NCI-H748 treated with DMSO at 0.1 percent for 48 hours (cell line): ENCODE results near the gene ZNF385A.

Experiments
- DNase-seq: peaks from one replicate; lab custom pipeline; 2025; lab: John Stamatoyannopoulos, UW

The ZNF385A gene

GRCh38 chr12:54415221-54415929 lies 30.8 kb upstream of the ZNF385A start:
- DNase-seq: no peak

GRCh38 chr12:54413284-54414190 lies 29.0 kb upstream of the ZNF385A start:
- DNase-seq: no peak

GRCh38 chr12:54412786-54413185 lies 28.3 kb upstream of the ZNF385A start:
- DNase-seq: no peak

- DNase-seq: no peak
These were observed 27.8 kb upstream of the ZNF385A start for GRCh38 chr12:54412348-54412747.

- no peak for DNase-seq
These were observed 27.1 kb upstream of the ZNF385A start for GRCh38 chr12:54411391-54412241.

GRCh38 chr12:54409267-54409666 lies 24.7 kb upstream of the ZNF385A start:
- no peak for DNase-seq

GRCh38 chr12:54407183-54407905 lies 22.8 kb upstream of the ZNF385A start:
- no peak for DNase-seq

- no peak for DNase-seq
These were observed 21.0 kb upstream of the ZNF385A start for GRCh38 chr12:54405573-54405972.

- no peak for DNase-seq
These were observed 20.6 kb upstream of the ZNF385A start for GRCh38 chr12:54405106-54405505.

- DNase-seq: peak; percentile 10
These were observed 19.8 kb upstream of the ZNF385A start for GRCh38 chr12:54404061-54405004.

GRCh38 chr12:54401119-54401518 lies 16.6 kb upstream of the ZNF385A start:
- no peak for DNase-seq

- peak; percentile 57 for DNase-seq
These were observed 14.7 kb upstream of the ZNF385A start for GRCh38 chr12:54398995-54399793.

- DNase-seq: no peak
These were observed 13.7 kb upstream of the ZNF385A start for GRCh38 chr12:54398218-54398617.

- DNase-seq: no peak
These were observed 12.6 kb upstream of the ZNF385A start for GRCh38 chr12:54397157-54397556.

GRCh38 chr12:54395545-54395944 lies 11.0 kb upstream of the ZNF385A start:
- no peak for DNase-seq

GRCh38 chr12:54394986-54395385 lies 10.5 kb upstream of the ZNF385A start:
- no peak for DNase-seq

- peak; percentile 36 for DNase-seq
These were observed 9.8 kb upstream of the ZNF385A start for GRCh38 chr12:54394281-54394719.

- DNase-seq: no peak
These were observed 9.2 kb upstream of the ZNF385A start for GRCh38 chr12:54393743-54394142.

GRCh38 chr12:54393207-54393609 lies 8.7 kb upstream of the ZNF385A start:
- DNase-seq: no peak
